Glomerular visceral epithelial cell (primary cell): ENCODE data around the gene ESYT2.
"Not testable (repeated sequence)": the region's sequence is repeated elsewhere in the genome, so short reads cannot be mapped to it uniquely, and the experiment has no call there.

ENCODE experiments used
- DNase-seq: peaks from one replicate; pipeline ENCODE4 v3.0.0-alpha.2; 2016; ENCODE audit errors: extremely low spot score

The ESYT2 gene

DNA sequence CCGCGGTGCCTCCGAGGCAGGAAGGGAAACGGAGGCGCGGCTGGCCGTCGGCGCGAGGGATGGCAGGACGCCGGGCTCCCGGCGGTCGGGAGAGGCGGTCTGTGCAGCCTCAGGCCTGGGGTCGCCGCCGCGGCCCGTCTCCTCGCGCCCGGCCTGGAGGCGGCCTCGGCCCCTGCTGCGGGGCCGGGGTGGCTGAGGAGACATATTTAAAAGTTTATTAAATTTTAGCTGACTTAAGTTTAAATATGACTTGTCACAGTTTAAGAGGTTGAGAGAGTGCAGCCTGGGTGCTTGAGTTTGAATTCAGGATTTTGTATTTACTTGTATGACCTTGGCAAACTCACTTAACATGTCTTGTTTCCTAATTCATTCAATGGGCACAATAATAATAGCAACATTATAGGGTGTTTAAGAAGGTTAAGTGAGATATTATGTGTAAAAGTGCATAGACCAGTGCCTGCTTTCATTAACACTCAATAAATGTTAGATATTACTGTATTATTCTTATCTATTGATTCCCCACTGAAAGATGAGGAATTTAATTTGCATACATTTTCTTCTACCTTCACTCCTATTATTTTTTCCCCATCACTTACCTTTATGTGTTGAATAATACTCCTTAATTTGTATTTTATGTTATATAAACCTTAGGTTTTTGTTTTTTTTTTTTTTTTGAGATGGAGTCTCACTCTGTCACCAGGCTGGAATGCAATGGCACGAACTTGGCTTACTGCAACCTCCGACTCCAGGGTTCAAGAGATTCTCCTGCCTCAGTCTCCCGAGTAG, 27.8 kb upstream of the ESYT2 start:
- no peak for DNase-seq

DNA sequence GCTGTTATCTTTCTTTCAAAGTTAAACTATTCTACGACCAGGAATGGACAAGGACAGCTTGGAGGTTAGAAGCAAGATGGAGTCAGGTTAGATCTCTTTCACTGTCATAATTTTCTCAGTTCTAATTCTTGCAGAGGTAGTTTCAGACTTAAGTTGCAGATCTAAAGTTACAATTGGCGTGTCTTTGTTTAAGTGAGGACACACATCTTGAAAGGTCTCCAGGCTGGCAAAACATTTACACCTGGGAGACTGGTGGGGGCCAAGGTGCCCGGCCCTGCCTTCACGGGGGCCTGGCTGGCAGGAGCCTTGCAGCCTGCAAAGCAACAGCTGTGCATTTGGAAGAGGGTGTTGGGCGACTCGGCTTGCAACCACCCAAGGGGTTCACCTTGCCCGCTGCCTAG, 25.4 kb upstream of the ESYT2 start:
- no peak for DNase-seq

DNA sequence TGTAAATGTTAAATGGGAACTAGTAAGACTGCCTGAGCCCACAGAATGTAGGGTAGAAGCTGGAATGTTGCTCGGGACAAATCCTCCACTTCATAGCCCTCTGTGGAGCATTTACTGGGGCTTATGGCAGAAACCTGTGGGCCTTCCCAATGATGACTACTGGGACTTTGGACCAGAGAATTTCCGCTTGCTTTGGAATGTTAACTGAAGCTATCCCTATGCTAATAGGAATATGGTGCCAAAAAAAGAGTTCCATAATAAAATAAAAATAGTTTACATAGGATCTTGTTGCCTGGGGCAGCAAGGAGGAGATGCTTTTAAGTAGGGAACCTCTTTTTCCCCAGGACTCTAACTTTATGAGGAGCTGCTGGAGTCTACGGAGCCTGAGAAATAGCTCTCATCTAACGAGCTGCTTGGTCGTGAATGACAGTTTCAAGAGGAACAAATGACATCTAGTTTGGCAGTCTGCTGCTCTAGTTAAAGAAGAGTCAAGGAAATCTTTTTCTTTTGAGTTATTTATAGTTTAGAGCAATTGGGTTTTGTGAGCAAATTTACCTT, 21.3 kb upstream of the ESYT2 start:
- DNase-seq = no peak

DNA sequence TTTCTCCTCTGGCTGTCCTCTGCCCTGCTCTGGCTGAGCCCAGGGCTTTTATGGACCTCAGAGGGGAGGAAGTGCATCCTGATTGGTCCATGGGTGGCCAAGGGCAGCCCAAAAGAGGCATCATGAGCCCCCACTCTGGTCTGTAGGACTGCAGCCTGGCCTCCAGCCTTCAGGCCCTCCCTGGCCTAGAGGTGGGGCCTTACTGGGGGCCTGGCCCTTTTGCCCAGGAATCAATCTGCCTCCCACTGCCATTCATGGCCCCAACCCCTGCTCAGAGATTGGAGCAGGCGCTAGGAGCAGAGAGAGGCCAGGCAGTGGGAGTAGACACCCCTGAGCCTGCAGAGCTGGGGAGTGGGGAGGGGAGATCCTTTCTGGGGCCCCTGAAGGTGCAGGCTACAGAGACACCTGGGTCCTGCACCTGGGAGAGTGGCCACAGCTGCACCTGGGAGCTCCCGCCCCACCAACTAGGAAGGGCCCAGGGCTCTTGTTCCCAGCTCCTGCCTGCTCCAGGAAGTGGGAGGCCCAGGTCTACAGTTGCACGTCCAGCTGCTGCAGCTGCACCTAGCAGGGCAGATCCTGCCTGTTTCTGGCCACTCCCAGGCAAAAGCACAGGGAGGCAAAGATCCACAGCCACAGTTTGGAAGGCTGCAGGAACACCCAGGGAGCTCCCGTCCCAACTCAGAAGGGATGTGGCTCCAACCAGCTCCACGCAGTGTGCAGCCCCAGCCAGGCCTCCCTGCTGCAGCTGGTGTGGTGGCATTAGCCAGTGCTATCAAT, 20.6 kb upstream of the ESYT2 start:
- DNase-seq = no peak

DNA sequence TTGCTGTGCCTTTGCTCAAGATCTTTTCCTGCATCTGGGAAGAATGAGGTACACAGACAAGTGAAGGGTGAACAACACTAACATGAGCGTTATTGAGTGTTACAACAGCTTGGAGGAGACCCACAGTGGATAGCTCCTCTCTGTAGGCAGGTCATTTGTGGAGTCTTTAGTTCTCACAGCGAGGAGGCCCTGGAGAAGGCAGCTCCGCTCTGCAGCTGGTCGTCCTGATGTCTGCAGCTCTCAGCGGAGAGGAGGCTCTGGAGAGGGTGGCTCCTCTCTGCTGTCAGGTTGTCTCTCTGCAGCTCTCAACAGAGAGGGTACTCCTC, 20.1 kb upstream of the ESYT2 start:
- no peak for DNase-seq

DNA sequence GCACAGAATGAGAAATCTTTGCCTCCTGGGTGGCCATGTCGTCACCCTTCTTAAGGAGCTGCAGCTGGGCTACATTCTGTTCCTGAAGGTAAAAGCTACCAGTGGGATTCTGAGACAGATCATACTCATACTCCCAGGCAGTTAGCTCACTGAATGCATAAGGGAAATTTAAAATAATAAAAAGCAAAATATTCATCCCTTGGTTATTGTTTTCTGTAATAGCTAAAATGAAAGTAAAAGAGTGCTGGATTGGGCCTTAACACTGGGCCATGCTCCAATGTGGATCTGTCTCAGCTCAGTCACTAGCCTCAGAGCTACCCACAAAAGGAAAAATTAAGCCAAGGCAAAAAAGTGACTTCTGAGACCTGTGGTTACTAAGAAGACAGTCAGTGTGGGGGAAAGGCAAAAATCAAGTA, 18.1 kb upstream of the ESYT2 start:
- no peak for DNase-seq

DNA sequence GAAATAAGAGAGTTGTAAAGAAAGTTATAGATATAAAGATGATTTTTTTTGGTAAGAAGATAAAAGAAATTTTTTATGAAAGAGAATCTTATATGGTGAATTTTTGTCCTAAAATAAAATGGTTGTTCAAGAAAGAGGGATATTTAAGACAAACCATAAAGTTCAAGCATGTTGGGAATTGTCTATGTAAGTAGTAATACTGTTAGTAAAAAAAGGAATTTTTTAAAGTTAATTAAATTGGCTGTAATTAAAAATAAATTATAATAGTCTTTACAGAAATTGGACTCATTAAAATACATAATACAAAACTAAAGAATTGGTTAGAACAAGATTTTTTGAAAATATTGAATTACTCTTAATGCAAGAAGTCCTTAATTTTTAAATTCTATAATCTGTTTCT, 17.0 kb upstream of the ESYT2 start:
- DNase-seq = no peak

DNA sequence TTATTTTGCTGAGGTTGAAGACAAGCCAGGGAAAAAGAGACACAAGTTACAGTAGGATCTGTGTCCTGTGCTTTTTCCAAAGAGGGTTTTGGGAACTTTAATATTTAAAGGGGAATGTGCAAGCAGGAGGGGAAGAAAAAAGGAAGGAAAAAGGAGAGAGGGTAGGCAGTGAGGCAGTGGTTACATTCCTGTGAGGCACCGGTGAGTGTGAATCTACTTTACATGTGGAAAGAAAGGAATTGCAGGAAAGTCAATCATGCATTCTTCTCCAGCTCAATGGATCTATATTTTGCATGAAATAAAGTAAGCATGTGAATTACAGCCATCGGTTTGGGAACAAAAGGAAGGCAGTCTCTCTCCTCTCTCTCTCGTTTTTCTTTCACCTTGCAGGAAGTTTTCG, 14.5 kb upstream of the ESYT2 start:
- DNase-seq = no peak

DNA sequence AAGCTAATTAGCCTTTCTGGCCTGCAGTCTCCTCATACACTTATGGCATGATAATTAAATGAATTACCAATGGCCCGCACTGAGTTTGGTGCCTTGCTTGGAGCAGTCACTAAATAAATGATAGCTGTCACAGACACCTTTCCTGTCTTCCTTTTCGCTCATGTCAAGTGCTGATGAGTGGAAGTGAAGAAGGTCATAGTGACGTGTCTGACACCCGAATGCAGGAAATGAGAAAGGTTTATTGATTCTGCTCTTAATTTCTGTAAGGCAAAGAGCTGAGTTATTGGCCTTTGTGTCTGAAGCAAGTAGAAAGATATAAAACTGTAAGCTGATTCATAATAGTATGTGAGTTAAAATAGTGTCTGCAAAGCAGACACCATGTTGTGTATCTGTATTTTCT, 13.2 kb upstream of the ESYT2 start:
- DNase-seq = no peak

DNA sequence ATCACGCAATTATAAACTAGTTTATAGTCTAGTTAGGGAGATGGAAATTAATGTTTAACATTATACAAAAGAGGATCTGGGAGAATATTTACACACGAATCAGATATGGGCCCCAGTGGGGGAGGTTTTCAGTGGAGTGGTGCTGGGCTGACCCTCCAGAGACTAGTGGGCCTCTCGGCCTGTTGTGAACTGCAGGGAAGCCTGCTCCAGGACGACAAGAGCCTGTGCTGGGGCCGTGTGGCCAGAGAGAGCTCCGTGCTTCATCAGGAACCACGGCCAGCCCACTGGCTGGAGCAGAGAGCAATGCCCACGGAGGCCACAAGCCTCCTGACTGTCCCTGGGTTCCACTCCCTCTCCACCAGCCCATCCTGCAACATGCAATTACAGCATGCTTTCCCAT, 11.3 kb upstream of the ESYT2 start:
- no peak for DNase-seq

DNA sequence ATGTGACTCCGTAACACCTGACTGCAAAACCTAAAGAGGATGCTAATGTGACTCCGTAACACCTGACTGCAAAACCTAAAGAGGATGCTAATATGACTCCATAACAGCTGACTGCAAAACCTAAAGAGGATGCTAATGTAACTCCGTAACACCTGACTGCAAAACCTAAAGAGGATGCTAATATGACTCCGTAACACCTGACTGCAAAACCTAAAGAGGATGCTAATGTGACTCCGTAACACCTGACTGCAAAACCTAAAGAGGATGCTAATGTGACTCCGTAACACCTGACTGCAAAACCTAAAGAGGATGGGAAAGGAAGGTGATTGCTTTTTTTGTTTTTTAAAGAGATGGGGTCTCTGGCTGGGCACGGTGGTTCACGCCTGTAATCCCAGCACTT, 9.9 kb upstream of the ESYT2 start:
- not testable (repeated sequence) for DNase-seq

DNA sequence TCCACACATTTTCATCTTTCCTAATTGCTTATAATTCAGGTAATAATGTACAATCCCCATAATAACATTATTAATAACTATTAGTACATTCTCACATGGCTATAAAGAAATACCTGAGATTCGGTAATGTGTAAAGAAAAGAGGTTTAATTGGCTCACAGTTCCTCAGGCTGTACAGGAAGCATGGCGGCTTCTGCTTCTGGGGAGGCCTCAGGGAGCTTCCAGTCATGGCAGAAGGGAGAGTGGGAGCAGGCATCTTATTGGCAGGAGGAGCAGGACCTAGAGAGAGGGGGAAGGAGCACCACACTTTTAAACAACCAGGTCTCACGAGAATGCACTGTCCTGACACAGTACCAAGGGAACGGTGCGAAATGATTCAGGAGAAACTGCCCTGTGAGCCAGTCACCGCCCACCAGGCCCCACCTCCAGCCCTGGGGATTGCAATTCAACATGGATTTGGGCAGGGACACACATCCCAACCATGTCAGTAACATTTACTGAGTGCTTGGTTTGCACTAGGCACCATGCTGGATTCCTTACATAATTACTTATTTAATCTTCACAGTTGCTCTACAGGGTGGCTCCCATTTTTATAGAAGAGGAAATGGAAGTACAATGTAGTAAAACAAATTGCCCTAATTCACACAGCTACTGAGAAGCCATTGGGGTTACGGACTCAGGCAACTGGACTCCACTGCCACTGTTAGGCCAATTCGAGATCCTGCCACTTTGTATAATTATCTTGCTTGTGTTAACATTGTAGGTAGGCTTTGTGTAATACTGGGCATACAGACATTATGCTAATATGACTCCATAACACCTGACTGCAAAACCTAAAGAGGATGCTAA, 8.7 kb upstream of the ESYT2 start:
- no peak for DNase-seq

DNA sequence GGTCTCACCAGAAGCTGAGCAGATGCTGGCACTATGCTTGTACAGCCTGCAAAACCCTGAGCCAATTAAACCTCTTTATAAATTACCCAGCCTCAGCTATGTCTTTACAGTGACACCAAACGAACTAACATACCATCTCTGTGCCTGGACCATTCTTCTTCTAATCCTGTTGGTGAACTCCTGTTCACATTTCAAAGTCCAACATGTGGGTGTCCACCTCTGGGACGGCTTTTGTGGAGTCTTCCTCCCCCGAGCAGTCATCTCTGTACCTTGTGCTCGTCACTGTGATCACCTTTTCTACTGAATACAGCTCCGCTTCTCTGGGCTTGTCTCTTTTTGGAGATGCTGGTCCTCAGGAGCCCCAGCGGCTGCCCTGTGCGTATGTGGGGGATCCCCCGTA, 7.4 kb upstream of the ESYT2 start:
- no peak for DNase-seq

DNA sequence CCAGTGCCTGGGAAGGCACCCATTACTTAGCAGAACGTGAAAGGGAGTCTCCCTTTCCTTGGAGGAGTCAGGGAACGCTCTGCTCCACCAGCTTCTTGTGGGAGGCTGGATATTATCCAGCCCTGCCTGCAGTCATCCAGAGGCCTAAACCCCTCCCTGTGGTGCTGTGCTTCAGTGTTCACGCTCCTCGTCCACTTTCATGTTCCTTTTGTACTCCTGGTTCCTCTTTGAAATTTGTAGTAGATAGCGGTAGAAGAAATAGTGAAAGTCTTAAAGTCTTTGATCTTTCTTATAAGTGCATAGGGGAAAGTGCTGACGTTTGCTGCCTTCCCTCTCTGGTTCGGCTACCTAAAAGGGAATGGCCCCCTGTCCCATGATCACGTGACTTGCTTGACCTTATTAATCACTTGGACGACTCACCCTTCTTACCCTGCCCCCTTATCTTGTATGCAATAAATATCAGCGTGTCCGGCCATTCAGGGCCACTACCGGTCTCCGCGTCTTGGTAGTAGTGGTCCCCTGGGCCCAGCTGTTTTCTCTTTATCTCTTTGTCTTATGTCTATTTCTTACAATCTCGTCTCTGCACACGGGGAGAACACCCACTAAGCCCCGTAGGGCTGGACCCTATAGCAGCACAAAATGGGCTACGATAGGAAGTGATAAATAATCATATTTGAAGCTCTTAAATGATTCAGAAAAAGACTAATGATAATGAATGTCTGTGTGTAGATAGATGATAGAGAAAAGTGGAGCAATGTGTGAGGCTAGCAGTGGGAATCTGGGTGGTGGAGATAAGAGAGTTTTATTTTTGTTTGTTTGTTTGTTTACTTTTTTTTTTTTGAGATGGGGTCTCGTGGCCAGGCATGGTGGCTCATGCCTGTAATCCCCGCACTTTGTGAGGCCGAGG, 5.8 kb upstream of the ESYT2 start:
- no peak for DNase-seq

DNA sequence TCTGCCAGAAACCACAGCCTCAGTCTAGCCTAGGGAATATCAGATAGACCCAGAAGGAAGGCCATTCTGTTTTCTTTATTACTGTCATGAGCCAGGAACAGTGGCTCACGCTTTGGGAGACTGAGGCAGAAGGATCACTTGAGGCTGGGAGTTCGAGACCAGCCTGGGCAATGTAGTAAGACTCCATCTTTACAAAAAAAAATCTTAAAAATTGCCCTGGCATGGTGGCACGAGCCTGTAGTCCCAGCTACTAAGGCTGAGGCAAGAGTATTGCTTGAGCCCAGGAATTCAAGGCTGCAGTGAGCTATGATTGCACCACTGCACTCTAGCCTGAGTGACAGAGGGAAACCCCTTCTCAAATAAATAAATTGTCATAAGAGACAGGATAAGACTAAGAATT, 3.7 kb upstream of the ESYT2 start:
- DNase-seq = no peak

DNA sequence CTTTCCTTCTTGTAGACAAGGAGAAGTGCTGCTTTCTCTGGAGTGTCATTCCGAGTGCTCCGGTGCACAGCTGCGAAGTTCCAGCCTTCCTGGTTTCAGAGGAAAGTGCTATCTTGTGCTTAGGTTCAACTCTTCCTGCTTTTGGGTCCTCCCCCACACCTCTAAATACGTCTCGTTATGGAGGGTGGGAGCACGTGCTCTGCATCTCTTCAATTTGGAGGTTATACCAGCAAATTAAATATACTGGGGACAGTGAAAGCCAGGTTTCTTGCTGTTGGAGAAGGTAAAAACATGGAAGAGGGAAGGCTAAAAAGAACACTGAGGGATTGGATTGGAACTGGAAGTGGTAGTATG, 2.4 kb upstream of the ESYT2 start:
- DNase-seq = no peak

DNA sequence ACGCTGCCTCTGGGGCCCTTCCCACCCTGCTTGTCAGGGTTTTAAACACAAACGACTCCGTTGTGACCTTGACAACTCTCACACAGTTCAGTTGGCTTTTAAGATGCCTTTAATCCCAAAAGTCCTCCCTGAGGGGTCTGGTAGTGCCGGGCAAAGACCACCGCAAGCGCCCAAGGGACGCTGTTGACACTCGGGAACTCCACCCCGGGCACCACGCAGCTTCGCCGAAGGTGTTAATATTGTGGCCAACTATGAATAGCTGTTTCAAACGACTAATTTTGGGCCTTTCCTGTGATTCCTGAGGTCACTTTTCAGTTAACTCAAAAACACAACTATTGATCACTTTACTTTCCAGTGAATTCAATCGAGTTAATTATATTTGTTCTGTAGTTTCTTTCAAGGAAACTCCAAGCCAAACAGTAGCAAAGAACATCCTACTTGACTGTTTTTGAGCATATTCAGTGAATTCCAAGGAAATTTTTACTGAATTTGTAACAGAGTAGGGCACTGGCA, 958 bp upstream of the ESYT2 start:
- DNase-seq = no peak

DNA sequence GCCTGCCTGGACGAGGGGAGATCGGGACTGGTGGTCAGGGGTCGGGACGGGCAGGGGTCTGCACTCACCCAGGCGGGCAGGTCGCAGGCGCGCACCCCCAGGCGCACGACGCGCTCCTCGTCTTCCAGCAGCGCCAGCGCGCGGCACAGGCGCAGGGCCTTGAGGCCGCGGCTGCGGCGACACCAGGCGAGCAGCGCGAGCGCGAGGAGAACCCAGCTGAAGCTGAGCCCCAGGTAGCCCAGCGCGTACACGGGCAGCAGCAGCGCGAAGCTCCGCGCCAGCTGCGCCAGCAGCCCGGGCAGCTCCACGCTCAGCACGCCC, 328 bp downstream of the ESYT2 start:
- peak; percentile 77 for DNase-seq

DNA sequence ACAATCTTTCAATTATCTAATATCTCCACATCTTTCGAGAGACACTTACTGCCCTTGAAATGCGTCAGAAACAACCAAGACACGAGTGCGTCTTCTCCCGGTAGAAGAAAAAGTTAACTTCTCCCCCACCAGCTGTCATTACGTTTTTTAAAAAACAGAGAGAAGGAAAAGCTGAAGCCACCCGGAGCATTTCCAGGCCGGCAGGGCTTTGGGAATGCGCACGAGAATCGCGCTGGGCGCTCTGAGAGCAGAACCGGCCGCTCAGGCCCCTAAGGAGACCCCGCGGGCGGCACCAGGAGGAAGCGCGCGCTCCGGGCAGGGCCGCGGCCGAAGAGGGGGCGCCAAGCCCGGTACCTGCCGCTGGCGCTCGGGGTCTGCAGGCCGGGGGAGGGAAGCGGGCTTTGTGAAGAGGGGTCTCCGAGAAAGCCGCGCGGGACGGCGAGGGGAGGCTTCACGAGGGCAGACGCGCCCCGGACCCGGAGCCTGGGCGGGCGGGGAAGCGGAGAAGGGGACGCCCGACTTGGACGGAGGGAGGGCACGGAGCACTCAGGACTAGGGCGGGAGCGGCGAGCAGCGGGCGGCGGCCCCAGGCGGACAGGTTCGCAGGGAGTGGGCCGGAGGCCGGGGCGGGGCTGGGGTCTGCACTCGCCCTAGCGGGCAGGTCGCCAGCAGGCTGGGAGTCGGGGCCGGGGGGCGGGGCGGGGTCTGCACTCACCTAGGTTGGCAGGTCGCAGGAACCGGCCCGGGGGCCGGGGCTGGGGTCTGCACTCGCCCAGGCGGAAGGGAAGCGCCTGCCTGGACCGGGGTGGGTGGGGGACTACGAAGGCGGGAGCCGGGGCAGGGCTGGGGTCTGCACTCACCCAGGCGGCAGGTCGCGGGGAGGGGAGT, 932 bp downstream of the ESYT2 start:
- DNase-seq = peak; percentile 30

DNA sequence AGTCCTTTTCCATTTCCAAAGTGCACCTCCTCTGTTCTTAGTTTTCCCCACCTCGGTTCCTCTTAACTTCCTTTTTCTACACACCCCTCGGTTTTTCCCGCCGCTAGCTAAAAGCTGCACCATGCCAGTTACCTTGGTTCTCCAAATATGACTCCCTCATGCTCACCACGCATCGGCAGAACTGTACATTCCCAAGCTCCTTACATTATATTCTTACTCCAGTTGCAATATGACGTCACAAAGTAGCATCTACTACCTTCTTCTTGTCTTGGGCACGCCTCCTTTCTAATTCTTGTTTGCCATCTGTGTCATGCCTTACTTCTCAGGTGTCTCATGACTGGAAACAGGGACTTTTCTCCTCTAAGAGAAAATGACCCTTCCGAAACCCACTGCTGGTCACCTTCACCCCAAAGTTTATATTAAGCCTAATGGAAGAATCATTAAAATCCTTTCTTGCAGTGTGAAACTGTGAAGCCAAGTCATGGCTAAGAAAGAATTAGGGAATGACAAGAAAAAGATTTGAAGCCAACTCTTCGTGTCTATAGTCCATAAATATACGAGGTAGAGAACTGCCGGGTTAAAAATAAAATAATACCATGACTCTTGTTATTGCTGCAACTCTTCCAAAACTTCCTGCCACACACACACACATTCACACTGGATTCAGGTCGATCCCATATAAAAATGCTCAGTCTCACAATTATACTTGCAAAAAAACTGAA, 1.7 kb downstream of the ESYT2 start:
- no peak for DNase-seq
